Lower lobe of right lung (tissue), 2 donors: ENCODE results near the gene CIC. TPM values are rescaled to one million over a fixed set of nuclear protein-coding genes. Genes with fewer than 3 reads are reported as not detected.
A peak's percentile ranks its signal among the peaks of the same experiment; 100 is the strongest.

Experiments
- ATAC-seq, 2 donors: fragments of 200-7000 bp; cut with Tn5 transposase; one replicate each; pipeline ENCODE4 v1.9.1; 2020 to 2022; ENCODE audit warnings: mild to moderate bottlenecking in 2 of 2, moderate library complexity in 2 of 2
- DNase-seq: peaks from one replicate; pipeline ENCODE4 v3.0.0-alpha.2; 2020
- H3K27ac ChIP-seq: fragments of 200-600 bp; one replicate; pipeline ENCODE4 v1.8.0; 2022
- H3K27me3 ChIP-seq: fragments of 200-600 bp; one replicate; pipeline ENCODE4 v1.8.0; 2022; ENCODE audit warnings: low read depth
- H3K36me3 ChIP-seq: fragments of 200-600 bp; one replicate; pipeline ENCODE4 v1.8.0; 2022; ENCODE audit warnings: mild to moderate bottlenecking
- H3K4me1 ChIP-seq: fragments of 200-600 bp; one replicate; pipeline ENCODE4 v1.8.0; 2022
- H3K4me3 ChIP-seq: fragments of 200-600 bp; one replicate; pipeline ENCODE4 v1.8.0; 2022; ENCODE audit warnings: mild to moderate bottlenecking
- H3K9me3 ChIP-seq: fragments of 200-600 bp; one replicate; pipeline ENCODE4 v1.8.0; 2022
- CTCF ChIP-seq: fragments of 200-600 bp; IDR thresholded peaks from one replicate; pipeline ENCODE4 v1.8.0; 2022; ENCODE audit warnings: antibody characterized with exemption, mild to moderate bottlenecking
- intact Hi-C: fragments of 100-400 bp; cut with DNase I; formaldehyde crosslinking; loops from one replicate; pipeline ENCODE4 v1.11.0; 2022
- total RNA-seq: library from RNA; stranded (reverse); fragmentation: NEBNext Ultra II Directional; extraction: Animal tissue kit (Norgen Biotek cat#: 25700); gene quantifications from one replicate; pipeline ENCODE4 v1.2.1, GENCODE V29; 2021
- donor health status: DM: no; HTN: yes; CAD: no; lungs with severe emphysema.

Gene CIC
- total RNA-seq, 1 donor from 2014 or later: 67.9 TPM

- Histone ChIP-seq H3K27ac (no peak overlapping the region), H3K4me1 (peaks cover 67% of the 10 kb centered on the region), H3K9me3 (no peaks in the 10 kb centered on the region), H3K4me3 (no peak overlapping the region), H3K27me3 (no peaks in the 10 kb centered on the region), H3K36me3 (peaks cover 35% of the 10 kb centered on the region)
- no peak for ATAC-seq
- TF ChIP-seq CTCF: no peak
- no peak for DNase-seq
- intact Hi-C loops: no loop called here
Measured at GRCh38 chr19:42275103-42275502, 6.1 kb downstream of the CIC start.

GRCh38 chr19:42275517-42275916 lies 6.5 kb downstream of the CIC start:
- Histone ChIP-seq H3K27ac (no peak overlapping the region), H3K4me1 (peaks cover 63% of the 10 kb centered on the region), H3K27me3 (no peaks in the 10 kb centered on the region), H3K4me3 (no peak overlapping the region), H3K9me3 (no peaks in the 10 kb centered on the region), H3K36me3 (peaks cover 35% of the 10 kb centered on the region)
- intact Hi-C loops: no loop called here
- no peak for TF ChIP-seq CTCF
- ATAC-seq (no peak), DNase-seq (no peak)

- H3K4me3 ChIP-seq: no peak overlapping the region
- H3K9me3 ChIP-seq: no peaks in the 10 kb centered on the region
- H3K27ac ChIP-seq: no peak overlapping the region
- H3K36me3 ChIP-seq: peaks cover 35% of the 10 kb centered on the region
- TF ChIP-seq CTCF: no peak
- peaks cover 59% of the 10 kb centered on the region for H3K4me1 ChIP-seq
- H3K27me3 ChIP-seq: no peaks in the 10 kb centered on the region
- intact Hi-C loops: no loop called here
- ATAC-seq (no peak), DNase-seq (no peak)
Measured at GRCh38 chr19:42276284-42276683, 7.2 kb downstream of the CIC start.

- Histone ChIP-seq H3K36me3 (peaks cover 35% of the 10 kb centered on the region), H3K4me3 (no peak overlapping the region), H3K27ac (peak overlapping the region; percentile 85), H3K4me1 (peaks cover 61% of the 10 kb centered on the region), H3K27me3 (no peaks in the 10 kb centered on the region), H3K9me3 (no peaks in the 10 kb centered on the region)
- ATAC-seq (no peak), DNase-seq (no peak)
- TF ChIP-seq CTCF: no peak
- intact Hi-C loops: no loop called here
Measured at GRCh38 chr19:42276821-42277220, 7.8 kb downstream of the CIC start.

- peaks cover 24% of the 10 kb centered on the region for H3K36me3 ChIP-seq
- no peak for DNase-seq
- ATAC-seq: no peak
- H3K9me3 ChIP-seq: no peaks in the 10 kb centered on the region
- intact Hi-C loops: no loop called here
- H3K4me1 ChIP-seq: peaks cover 72% of the 10 kb centered on the region
- TF ChIP-seq CTCF: no peak
- no peak overlapping the region for H3K4me3 ChIP-seq
- no peaks in the 10 kb centered on the region for H3K27me3 ChIP-seq
- H3K27ac ChIP-seq: peak overlapping the region; percentile 85
Measured at GRCh38 chr19:42277821-42278451, 8.9 kb downstream of the CIC start.
